GM15510 (cell line): ENCODE results near the gene IL1RL2.

Experiments
- POLR2A ChIP-seq: IDR thresholded peaks from 3 replicates; pipeline ENCODE4 v1.6.1; 2011; ENCODE audit warnings: borderline replicate concordance; ENCODE audit not compliant: insufficient read length; ENCODE audit errors: extremely low read depth

Gene IL1RL2

GRCh38 chr2:102238039-102238756, 51.4 kb downstream of the IL1RL2 start:
- no peak for TF ChIP-seq POLR2A

- no peak for TF ChIP-seq POLR2A
These were observed 52.0 kb downstream of the IL1RL2 start for GRCh38 chr2:102238778-102239177.

- TF ChIP-seq POLR2A = no peak
These were observed 52.5 kb downstream of the IL1RL2 start for GRCh38 chr2:102239344-102239743.

GRCh38 chr2:102240640-102241370, 54.0 kb downstream of the IL1RL2 start:
- no peak for TF ChIP-seq POLR2A

GRCh38 chr2:102241616-102242305, 54.9 kb downstream of the IL1RL2 start:
- TF ChIP-seq POLR2A = no peak

- TF ChIP-seq POLR2A = no peak
These were observed 58.7 kb downstream of the IL1RL2 start for GRCh38 chr2:102245266-102246151.

- TF ChIP-seq POLR2A = no peak
These were observed 63.5 kb downstream of the IL1RL2 start for GRCh38 chr2:102250278-102250821.

GRCh38 chr2:102251042-102251848, 64.4 kb downstream of the IL1RL2 start:
- no peak for TF ChIP-seq POLR2A

- TF ChIP-seq POLR2A = no peak
These were observed 65.0 kb downstream of the IL1RL2 start for GRCh38 chr2:102251849-102252203.

- TF ChIP-seq POLR2A = no peak
These were observed 65.4 kb downstream of the IL1RL2 start for GRCh38 chr2:102252236-102252635.

- no peak for TF ChIP-seq POLR2A
These were observed 66.4 kb downstream of the IL1RL2 start for GRCh38 chr2:102253140-102253752.

GRCh38 chr2:102253753-102254150, 66.9 kb downstream of the IL1RL2 start:
- TF ChIP-seq POLR2A = no peak

- no peak for TF ChIP-seq POLR2A
These were observed 69.5 kb downstream of the IL1RL2 start for GRCh38 chr2:102256276-102256675.
